C4-2B (cell line): ENCODE data around the gene CALML4.
"Not testable (repeated sequence)": the region's sequence is repeated elsewhere in the genome, so short reads cannot be mapped to it uniquely, and the experiment has no call there.

Source experiments
- H3K27ac ChIP-seq: fragments of 450-650 bp; 2 replicates; pipeline ENCODE4 v1.5.1; 2017
- ZFX ChIP-seq: fragments of 450-650 bp; IDR thresholded peaks from 2 replicates; pipeline ENCODE4 v1.6.1; 2017
- TF ChIP-seq, protein P1 (sequence below): fragments of 450-650 bp; conservative IDR thresholded peaks from 2 replicates; pipeline ENCODE4 v1.5.1; 2017; ENCODE audit warnings: mild to moderate bottlenecking

The CALML4 gene

DNA sequence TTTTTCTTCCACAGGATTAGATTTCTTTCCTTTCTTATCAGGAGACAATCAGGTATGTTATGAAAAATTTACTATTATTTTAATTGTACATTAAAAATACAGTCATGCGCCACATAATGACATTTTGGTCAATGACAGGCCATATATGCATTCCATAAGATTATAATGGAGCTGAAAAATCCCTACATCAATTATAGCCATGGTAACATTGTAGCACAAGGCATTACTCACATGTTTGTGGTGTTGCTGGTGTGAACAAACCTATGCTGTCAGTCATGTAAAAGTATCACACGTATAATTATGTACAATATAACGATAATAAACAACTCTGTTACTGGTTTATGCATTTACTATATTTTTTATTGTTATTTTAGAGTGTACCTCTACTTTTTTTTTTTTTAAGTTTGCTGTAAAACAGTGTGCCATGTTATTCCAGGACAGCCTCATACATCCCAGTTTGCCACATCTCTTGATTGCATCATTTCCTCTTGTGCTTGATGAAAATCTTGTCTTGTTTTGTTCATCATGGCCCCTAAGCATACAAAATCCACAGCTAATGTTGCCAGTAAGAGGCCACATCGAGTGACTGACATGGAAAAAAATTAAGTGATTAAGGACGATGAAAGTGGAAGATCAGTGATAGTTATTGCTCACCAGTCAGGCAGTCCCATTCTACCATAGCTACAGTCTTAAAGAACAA is 21.4 kb downstream of the CALML4 start:
- no peak for TF ChIP-seq ZFX
- TF ChIP-seq, protein P1, sequence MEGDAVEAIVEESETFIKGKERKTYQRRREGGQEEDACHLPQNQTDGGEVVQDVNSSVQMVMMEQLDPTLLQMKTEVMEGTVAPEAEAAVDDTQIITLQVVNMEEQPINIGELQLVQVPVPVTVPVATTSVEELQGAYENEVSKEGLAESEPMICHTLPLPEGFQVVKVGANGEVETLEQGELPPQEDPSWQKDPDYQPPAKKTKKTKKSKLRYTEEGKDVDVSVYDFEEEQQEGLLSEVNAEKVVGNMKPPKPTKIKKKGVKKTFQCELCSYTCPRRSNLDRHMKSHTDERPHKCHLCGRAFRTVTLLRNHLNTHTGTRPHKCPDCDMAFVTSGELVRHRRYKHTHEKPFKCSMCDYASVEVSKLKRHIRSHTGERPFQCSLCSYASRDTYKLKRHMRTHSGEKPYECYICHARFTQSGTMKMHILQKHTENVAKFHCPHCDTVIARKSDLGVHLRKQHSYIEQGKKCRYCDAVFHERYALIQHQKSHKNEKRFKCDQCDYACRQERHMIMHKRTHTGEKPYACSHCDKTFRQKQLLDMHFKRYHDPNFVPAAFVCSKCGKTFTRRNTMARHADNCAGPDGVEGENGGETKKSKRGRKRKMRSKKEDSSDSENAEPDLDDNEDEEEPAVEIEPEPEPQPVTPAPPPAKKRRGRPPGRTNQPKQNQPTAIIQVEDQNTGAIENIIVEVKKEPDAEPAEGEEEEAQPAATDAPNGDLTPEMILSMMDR: no peak
- no peak overlapping the region for H3K27ac ChIP-seq

- no peak overlapping the region for H3K27ac ChIP-seq
- no peak for TF ChIP-seq ZFX
- TF ChIP-seq, protein P1: no peak
Observed at GRCh38 chr15:68177742-68178141, 27.4 kb downstream of the CALML4 start.

DNA sequence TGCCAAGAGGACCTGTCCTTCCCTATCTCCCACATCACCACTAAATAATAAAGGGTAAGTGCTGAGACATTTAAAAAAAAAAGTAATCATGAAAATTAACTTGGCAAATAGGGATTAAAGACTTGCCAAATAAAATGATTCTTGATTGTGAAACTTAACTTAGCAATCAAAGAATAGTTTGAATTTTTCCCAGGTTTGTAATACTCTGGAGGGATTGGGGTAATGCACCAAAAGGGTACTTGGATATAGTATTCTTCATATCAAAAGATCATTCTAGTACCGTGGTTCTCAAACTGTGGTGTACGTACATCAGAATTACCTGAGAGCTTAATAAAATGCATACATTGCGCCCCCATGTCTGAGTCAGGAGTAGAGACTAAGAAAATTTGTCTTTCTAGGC is 28.5 kb downstream of the CALML4 start:
- TF ChIP-seq, protein P1: no peak
- TF ChIP-seq ZFX: no peak
- H3K27ac ChIP-seq: no peak overlapping the region

- TF ChIP-seq, protein P1: no peak
- no peak for TF ChIP-seq ZFX
Observed at GRCh38 chr15:68175526-68175925, 29.6 kb downstream of the CALML4 start.

GRCh38 chr15:68173119-68173518 is 32.0 kb downstream of the CALML4 start:
- H3K27ac ChIP-seq: no peak overlapping the region
- TF ChIP-seq, protein P1: no peak
- TF ChIP-seq ZFX: no peak

More at GRCh38 chr15:68175526-68175925, 29.6 kb downstream of the CALML4 start:
- H3K27ac ChIP-seq: no peak overlapping the region

GRCh38 chr15:68172037-68172436 is 33.1 kb downstream of the CALML4 start:
- not testable (repeated sequence) for H3K27ac ChIP-seq

DNA sequence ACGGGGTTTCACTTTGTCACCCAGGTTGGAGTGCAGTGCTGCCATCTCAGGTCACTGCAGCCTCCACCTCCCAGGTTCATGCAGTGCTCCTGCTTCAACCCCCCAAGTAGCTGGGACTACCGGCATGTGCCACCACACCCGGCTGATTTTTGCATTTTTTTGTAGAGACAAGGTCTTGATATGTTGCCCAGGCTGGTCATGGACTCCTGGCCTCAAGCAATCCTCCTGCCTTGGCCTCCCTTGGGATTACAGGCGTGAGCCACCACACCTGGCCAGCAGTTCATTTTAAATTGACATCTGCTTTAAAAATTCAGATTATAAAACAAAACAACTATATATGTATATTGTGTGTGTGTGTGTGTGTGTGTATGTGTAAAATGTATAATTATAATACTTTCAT is 38.3 kb downstream of the CALML4 start:
- TF ChIP-seq, protein P1: no peak
- no peak for TF ChIP-seq ZFX

GRCh38 chr15:68163191-68163590 is 41.9 kb downstream of the CALML4 start:
- H3K27ac ChIP-seq: no peak overlapping the region
- TF ChIP-seq, protein P1: no peak
- no peak for TF ChIP-seq ZFX

More for the DNA sequence above, 38.3 kb downstream of the CALML4 start:
- H3K27ac ChIP-seq: no peak overlapping the region
